Measurements from ENCODE around the gene UGT1A1. TPM values are rescaled to one million over a fixed set of nuclear protein-coding genes. Genes with fewer than 3 reads are reported as not detected.

Gene UGT1A1
- total RNA-seq, 2 donors from 2014 or later = not detected

- H3K9me3 Mint-ChIP-seq = no peaks in the 10 kb centered on the region
- H3K4me1 Mint-ChIP-seq (ENCODE audit: low read depth in 2 of 2) = no peaks in the 10 kb centered on the region
- DNase-seq (ENCODE audit: low spot score) (peak; percentile 2), ATAC-seq (no peak)
- peaks cover 24 to 25% of the 10 kb centered on the region in 2 donors for H3K27me3 Mint-ChIP-seq
- no peaks in the 10 kb centered on the region for H3K36me3 Mint-ChIP-seq
- no peak overlapping the region for H3K4me3 Mint-ChIP-seq
- H3K27ac Mint-ChIP-seq = no peak overlapping the region
These were observed 50.3 kb downstream of the UGT1A1 start for GRCh38 chr2:233810385-233810784.

GRCh38 chr2:233811087-233811486 lies 51.0 kb downstream of the UGT1A1 start:
- DNase-seq (ENCODE audit: low spot score) (peak; percentile 34), ATAC-seq (no peak)
- Mint-ChIP-seq H3K36me3 (no peaks in the 10 kb centered on the region), H3K4me3 (no peak overlapping the region), H3K4me1 (ENCODE audit: low read depth in 2 of 2) (no peaks in the 10 kb centered on the region), H3K27me3 (peaks cover 23 to 24% of the 10 kb centered on the region in 2 donors), H3K9me3 (no peaks in the 10 kb centered on the region), H3K27ac (no peak overlapping the region)

- H3K36me3 Mint-ChIP-seq = no peaks in the 10 kb centered on the region
- ATAC-seq = no peak
- no peak overlapping the region for H3K4me3 Mint-ChIP-seq
- no peak overlapping the region for H3K27ac Mint-ChIP-seq
- no peaks in the 10 kb centered on the region for H3K9me3 Mint-ChIP-seq
- peaks cover 23 to 27% of the 10 kb centered on the region in 2 donors for H3K27me3 Mint-ChIP-seq
- H3K4me1 Mint-ChIP-seq (ENCODE audit: low read depth in 2 of 2) = no peaks in the 10 kb centered on the region
- peak; percentile 20 for DNase-seq (ENCODE audit: low spot score)
These were observed 51.7 kb downstream of the UGT1A1 start for GRCh38 chr2:233811732-233812131.

- H3K27ac Mint-ChIP-seq = no peak overlapping the region
- ATAC-seq (no peak), DNase-seq (ENCODE audit: low spot score) (peak; percentile 25)
These were observed 53.4 kb downstream of the UGT1A1 start for GRCh38 chr2:233813236-233814055.

GRCh38 chr2:233814056-233814835 lies 54.2 kb downstream of the UGT1A1 start:
- Mint-ChIP-seq H3K36me3 (no peaks in the 10 kb centered on the region), H3K27ac (no peak overlapping the region), H3K9me3 (no peaks in the 10 kb centered on the region), H3K4me1 (ENCODE audit: low read depth in 2 of 2) (no peaks in the 10 kb centered on the region), H3K4me3 (no peak overlapping the region), H3K27me3 (peaks cover 27 to 30% of the 10 kb centered on the region in 2 donors)
- ATAC-seq (no peak), DNase-seq (ENCODE audit: low spot score) (no peak)

More at GRCh38 chr2:233813236-233814055, 53.4 kb downstream of the UGT1A1 start:
- peaks cover 27 to 30% of the 10 kb centered on the region in 2 donors for H3K27me3 Mint-ChIP-seq
- no peak overlapping the region for H3K4me3 Mint-ChIP-seq
- no peaks in the 10 kb centered on the region for H3K36me3 Mint-ChIP-seq
- no peaks in the 10 kb centered on the region for H3K9me3 Mint-ChIP-seq
- no peaks in the 10 kb centered on the region for H3K4me1 Mint-ChIP-seq (ENCODE audit: low read depth in 2 of 2)

- DNase-seq (ENCODE audit: low spot score) = no peak
- no peak for ATAC-seq
- H3K4me3 Mint-ChIP-seq = no peak overlapping the region
- H3K27me3 Mint-ChIP-seq = peaks cover 20 to 22% of the 10 kb centered on the region in 2 donors
- H3K4me1 Mint-ChIP-seq (ENCODE audit: low read depth in 2 of 2) = no peaks in the 10 kb centered on the region
- no peak overlapping the region for H3K27ac Mint-ChIP-seq
- H3K9me3 Mint-ChIP-seq = no peaks in the 10 kb centered on the region
- H3K36me3 Mint-ChIP-seq = no peaks in the 10 kb centered on the region
These were observed 55.8 kb downstream of the UGT1A1 start for GRCh38 chr2:233815861-233816260.

GRCh38 chr2:233816334-233816733 lies 56.3 kb downstream of the UGT1A1 start:
- no peaks in the 10 kb centered on the region for H3K9me3 Mint-ChIP-seq
- no peak for ATAC-seq
- peaks cover 20 to 22% of the 10 kb centered on the region in 2 donors for H3K27me3 Mint-ChIP-seq

GRCh38 chr2:233816771-233817170 lies 56.7 kb downstream of the UGT1A1 start:
- no peak for ATAC-seq
- no peak for DNase-seq (ENCODE audit: low spot score)
- no peaks in the 10 kb centered on the region for H3K9me3 Mint-ChIP-seq
- H3K36me3 Mint-ChIP-seq = no peaks in the 10 kb centered on the region
- H3K4me3 Mint-ChIP-seq = no peak overlapping the region
- no peak overlapping the region for H3K27ac Mint-ChIP-seq
- H3K4me1 Mint-ChIP-seq (ENCODE audit: low read depth in 2 of 2) = no peaks in the 10 kb centered on the region
- peaks cover 22% of the 10 kb centered on the region in 2 donors for H3K27me3 Mint-ChIP-seq

More at GRCh38 chr2:233816334-233816733, 56.3 kb downstream of the UGT1A1 start:
- no peak for DNase-seq (ENCODE audit: low spot score)
- no peaks in the 10 kb centered on the region for H3K36me3 Mint-ChIP-seq
- no peak overlapping the region for H3K27ac Mint-ChIP-seq
- no peaks in the 10 kb centered on the region for H3K4me1 Mint-ChIP-seq (ENCODE audit: low read depth in 2 of 2)
- H3K4me3 Mint-ChIP-seq = no peak overlapping the region

GRCh38 chr2:233817361-233817911 lies 57.4 kb downstream of the UGT1A1 start:
- ATAC-seq (no peak), DNase-seq (ENCODE audit: low spot score) (peak; percentile 46)
- Mint-ChIP-seq H3K27me3 (peaks cover 20 to 22% of the 10 kb centered on the region in 2 donors), H3K4me3 (no peak overlapping the region), H3K9me3 (no peaks in the 10 kb centered on the region), H3K36me3 (no peaks in the 10 kb centered on the region), H3K4me1 (ENCODE audit: low read depth in 2 of 2) (no peaks in the 10 kb centered on the region), H3K27ac (no peak overlapping the region)

GRCh38 chr2:233817995-233818638 lies 58.0 kb downstream of the UGT1A1 start:
- Mint-ChIP-seq H3K9me3 (no peaks in the 10 kb centered on the region), H3K27me3 (peaks cover 16 to 22% of the 10 kb centered on the region in 2 donors), H3K4me3 (no peak overlapping the region), H3K36me3 (no peaks in the 10 kb centered on the region), H3K4me1 (ENCODE audit: low read depth in 2 of 2) (no peaks in the 10 kb centered on the region), H3K27ac (no peak overlapping the region)
- peak; percentile 47 for DNase-seq (ENCODE audit: low spot score)
- no peak for ATAC-seq

GRCh38 chr2:233818639-233819621 lies 58.9 kb downstream of the UGT1A1 start:
- no peak overlapping the region for H3K27ac Mint-ChIP-seq
- no peak for ATAC-seq
- no peaks in the 10 kb centered on the region for H3K9me3 Mint-ChIP-seq
- H3K4me3 Mint-ChIP-seq = no peak overlapping the region
- peak; percentile 45 for DNase-seq (ENCODE audit: low spot score)
- H3K27me3 Mint-ChIP-seq = peaks cover 13 to 22% of the 10 kb centered on the region in 2 donors
- no peaks in the 10 kb centered on the region for H3K36me3 Mint-ChIP-seq
- no peaks in the 10 kb centered on the region for H3K4me1 Mint-ChIP-seq (ENCODE audit: low read depth in 2 of 2)

- H3K9me3 Mint-ChIP-seq = no peaks in the 10 kb centered on the region
- H3K36me3 Mint-ChIP-seq = no peaks in the 10 kb centered on the region
- H3K4me3 Mint-ChIP-seq = no peak overlapping the region
- peaks cover 8 to 18% of the 10 kb centered on the region in 2 donors for H3K27me3 Mint-ChIP-seq
- DNase-seq (ENCODE audit: low spot score) (peak; percentile 45), ATAC-seq (no peak)
- H3K4me1 Mint-ChIP-seq (ENCODE audit: low read depth in 2 of 2) = no peaks in the 10 kb centered on the region
- no peak overlapping the region for H3K27ac Mint-ChIP-seq
These were observed 60.1 kb downstream of the UGT1A1 start for GRCh38 chr2:233819884-233820773.

All from natural killer cell treated with Interleukin-12 subunit alpha and Interleukin-12 subunit beta and Interleukin-15 and Interleukin-18, amount 100 ng/mL, for 72 hours (primary cell).